Stomach (tissue), 4 donors: ENCODE measurements around the gene TBXAS1.

Experiments used
- EP300 ChIP-seq: sonication (generic); formaldehyde crosslinking; IDR thresholded peaks from one replicate; pipeline ENCODE4 v1.6.1; 2017; ENCODE audit warnings: antibody characterized with exemption
- POLR2A ChIP-seq, 4 donors: fragments of 450-650 bp; IDR thresholded peaks; one replicate each; pipeline ENCODE4 v1.6.1; 2016; ENCODE audit warnings: antibody characterized with exemption in 4 of 4, control low read depth in 2 of 4, mild to moderate bottlenecking in 1 of 4, moderate library complexity in 1 of 4
- TF ChIP-seq, protein P1 (sequence below), 7 experiments: fragments of 450-650 bp in 4 of 7; fragments of 200-600 bp in 3 of 7; sonication (generic) in 3 of 7; IDR thresholded peaks; one replicate each; pipeline ENCODE4 v1.5.1; 2016 to 2019; ENCODE audit warnings: antibody characterized with exemption in 7 of 7, control low read depth in 2 of 7, mild to moderate bottlenecking in 1 of 7

DNA sequence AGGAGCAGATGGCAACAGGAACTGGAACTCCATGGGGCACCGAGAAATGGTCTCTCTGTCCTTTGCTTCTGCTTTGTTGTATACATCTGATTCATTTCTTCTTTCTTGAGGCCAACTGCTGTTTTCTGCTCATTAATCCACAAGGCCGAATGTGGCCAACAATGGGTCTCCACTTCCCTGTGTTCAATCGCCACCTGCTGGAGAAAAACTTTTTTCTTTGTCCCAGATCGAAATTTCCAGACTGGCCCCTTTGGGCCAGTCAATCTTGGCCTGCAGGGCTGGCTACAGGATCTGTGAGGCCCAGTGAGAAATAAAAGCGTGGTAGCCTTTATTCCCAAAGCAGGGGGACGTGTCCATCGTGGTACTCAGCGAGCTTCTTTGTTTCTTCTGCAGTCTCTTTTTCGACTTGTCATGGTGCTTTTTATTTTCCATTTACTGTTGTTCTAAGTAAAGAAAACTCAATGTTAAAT, 174.9 kb downstream of the TBXAS1 start:
- TF ChIP-seq, protein P1, sequence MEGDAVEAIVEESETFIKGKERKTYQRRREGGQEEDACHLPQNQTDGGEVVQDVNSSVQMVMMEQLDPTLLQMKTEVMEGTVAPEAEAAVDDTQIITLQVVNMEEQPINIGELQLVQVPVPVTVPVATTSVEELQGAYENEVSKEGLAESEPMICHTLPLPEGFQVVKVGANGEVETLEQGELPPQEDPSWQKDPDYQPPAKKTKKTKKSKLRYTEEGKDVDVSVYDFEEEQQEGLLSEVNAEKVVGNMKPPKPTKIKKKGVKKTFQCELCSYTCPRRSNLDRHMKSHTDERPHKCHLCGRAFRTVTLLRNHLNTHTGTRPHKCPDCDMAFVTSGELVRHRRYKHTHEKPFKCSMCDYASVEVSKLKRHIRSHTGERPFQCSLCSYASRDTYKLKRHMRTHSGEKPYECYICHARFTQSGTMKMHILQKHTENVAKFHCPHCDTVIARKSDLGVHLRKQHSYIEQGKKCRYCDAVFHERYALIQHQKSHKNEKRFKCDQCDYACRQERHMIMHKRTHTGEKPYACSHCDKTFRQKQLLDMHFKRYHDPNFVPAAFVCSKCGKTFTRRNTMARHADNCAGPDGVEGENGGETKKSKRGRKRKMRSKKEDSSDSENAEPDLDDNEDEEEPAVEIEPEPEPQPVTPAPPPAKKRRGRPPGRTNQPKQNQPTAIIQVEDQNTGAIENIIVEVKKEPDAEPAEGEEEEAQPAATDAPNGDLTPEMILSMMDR (IDR thresholded peaks at IDR 0.05), result peak in 5 of 7 experiments; percentile 16 to 62 (median 55)
- TF ChIP-seq POLR2A (IDR thresholded peaks at IDR 0.05), result no peak
- TF ChIP-seq EP300, result no peak
